Epithelial cell of alveolus of lung (primary cell): ENCODE measurements around the gene BAD. TPM values are rescaled to one million over a fixed set of nuclear protein-coding genes. Genes with fewer than 3 reads are reported as not detected.

Source experiments
- total RNA-seq: library from RNA; depleted of rRNA; stranded (reverse); fragments of >200 nt; gene quantifications from 2 replicates; pipeline ENCODE4 v1.2.1, GENCODE V29; 2015

The BAD gene
- total RNA-seq, result 106 and 169 TPM in 2 replicates

GRCh38 chr11:64284048-64284961 is at the start of gene BAD:
Gene BAD (minus strand): TSS chr11:64284665. CDS start chr11:64284368, 297 bp downstream.

GRCh38 chr11:64317961-64318765 is 33.7 kb upstream of the BAD start, which contains the start of gene PRDX5:
Gene PRDX5 (plus strand): TSS chr11:64318121. CDS start chr11:64318216, 95 bp downstream.

GRCh38 chr11:64317325-64317960 is 33.0 kb upstream of the BAD start, which contains the start of gene TRMT112:
Gene TRMT112 (minus strand): TSS chr11:64317559. CDS start chr11:64317526, 33 bp downstream.

GRCh38 chr11:64305075-64305690 is 20.7 kb upstream of the BAD start, which contains the start of gene ESRRA:
Gene ESRRA (plus strand): TSS chr11:64305524. CDS start chr11:64307180, 1,656 bp downstream.

GRCh38 chr11:64299847-64300648 is 15.6 kb upstream of the BAD start, which contains the start of gene CATSPERZ:
Gene CATSPERZ (plus strand): TSS chr11:64300358. CDS start chr11:64300411, 53 bp downstream.

GRCh38 chr11:64291262-64291751 is 6.8 kb upstream of the BAD start, which contains the start of gene KCNK4:
Gene KCNK4 (plus strand): TSS chr11:64291302. CDS start chr11:64293019, 1,717 bp downstream.

GRCh38 chr11:64284962-64285884 is 758 bp upstream of the BAD start, which contains the start of gene GPR137:
Gene GPR137 (plus strand): TSS chr11:64285848. CDS start chr11:64286525, 677 bp downstream.

GRCh38 chr11:64251016-64251752 is 33.3 kb downstream of the BAD start, which contains the start of gene PLCB3:
Gene PLCB3 (plus strand): TSS chr11:64251530. CDS start chr11:64251650, 120 bp downstream.

GRCh38 chr11:64246871-64247728 is 37.4 kb downstream of the BAD start, which contains the start of gene PPP1R14B:
Gene PPP1R14B (minus strand): TSS chr11:64246943. CDS start chr11:64246673, 270 bp downstream.

GRCh38 chr11:64240435-64241240 is 43.8 kb downstream of the BAD start, which contains the start of gene FKBP2:
Gene FKBP2 (plus strand): TSS chr11:64241095. CDS start chr11:64242388, 1,293 bp downstream.

GRCh38 chr11:64233913-64234586 is 50.4 kb downstream of the BAD start, which contains the start of gene VEGFB:
Gene VEGFB (plus strand): TSS chr11:64234584. CDS start chr11:64234834, 250 bp downstream.

GRCh38 chr11:64230171-64230984 is 54.1 kb downstream of the BAD start, which contains the start of gene DNAJC4:
Gene DNAJC4 (plus strand): TSS chr11:64230548. CDS start chr11:64230855, 307 bp downstream.

GRCh38 chr11:64225608-64226506 is 58.6 kb downstream of the BAD start, which contains the start of the genes NUDT22 and TRPT1:
Gene NUDT22 (plus strand): TSS chr11:64226274. CDS start chr11:64226653, 379 bp downstream.
Gene TRPT1 (minus strand): TSS chr11:64226186. CDS start chr11:64225860, 326 bp downstream.

